Measurements from ENCODE around the gene CYTH1. TPM values are rescaled to one million over a fixed set of nuclear protein-coding genes. Genes with fewer than 3 reads are reported as not detected.

The CYTH1 gene
- total RNA-seq, 2 donors from 2014 or later: 23.1 to 27.4 TPM

- Histone ChIP-seq H3K27me3 (ENCODE audit: control insufficient read depth, insufficient read depth, low read length, poor library complexity, severe bottlenecking) (no peaks in the 10 kb centered on the region), H3K4me1 (ENCODE audit: control insufficient read depth, insufficient read depth, low read length) (no peaks in the 10 kb centered on the region), H3K4me3 (ENCODE audit: low read length) (no peak overlapping the region), H3K9ac (ENCODE audit: extremely low read depth, low read length, poor library complexity, severe bottlenecking) (no peak overlapping the region), H3K9me3 (ENCODE audit: control insufficient read depth, low read length) (no peaks in the 10 kb centered on the region), H3K27ac (ENCODE audit: low read depth, low read length) (no peak overlapping the region), H3K36me3 (ENCODE audit: control insufficient read depth, insufficient read depth, low read length) (no peaks in the 10 kb centered on the region)
- TF ChIP-seq, protein P1, sequence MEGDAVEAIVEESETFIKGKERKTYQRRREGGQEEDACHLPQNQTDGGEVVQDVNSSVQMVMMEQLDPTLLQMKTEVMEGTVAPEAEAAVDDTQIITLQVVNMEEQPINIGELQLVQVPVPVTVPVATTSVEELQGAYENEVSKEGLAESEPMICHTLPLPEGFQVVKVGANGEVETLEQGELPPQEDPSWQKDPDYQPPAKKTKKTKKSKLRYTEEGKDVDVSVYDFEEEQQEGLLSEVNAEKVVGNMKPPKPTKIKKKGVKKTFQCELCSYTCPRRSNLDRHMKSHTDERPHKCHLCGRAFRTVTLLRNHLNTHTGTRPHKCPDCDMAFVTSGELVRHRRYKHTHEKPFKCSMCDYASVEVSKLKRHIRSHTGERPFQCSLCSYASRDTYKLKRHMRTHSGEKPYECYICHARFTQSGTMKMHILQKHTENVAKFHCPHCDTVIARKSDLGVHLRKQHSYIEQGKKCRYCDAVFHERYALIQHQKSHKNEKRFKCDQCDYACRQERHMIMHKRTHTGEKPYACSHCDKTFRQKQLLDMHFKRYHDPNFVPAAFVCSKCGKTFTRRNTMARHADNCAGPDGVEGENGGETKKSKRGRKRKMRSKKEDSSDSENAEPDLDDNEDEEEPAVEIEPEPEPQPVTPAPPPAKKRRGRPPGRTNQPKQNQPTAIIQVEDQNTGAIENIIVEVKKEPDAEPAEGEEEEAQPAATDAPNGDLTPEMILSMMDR (conservative IDR thresholded peaks at IDR 0.05): no peak
- Mint-ChIP-seq H3K4me3 (no peak overlapping the region), H3K9me3 (no peaks in the 10 kb centered on the region), H3K4me1 (peaks cover 25% of the 10 kb centered on the region), H3K27ac (no peak overlapping the region), H3K27me3 (ENCODE audit: insufficient read depth) (no peaks in the 10 kb centered on the region), H3K36me3 (ENCODE audit: low read depth) (no peaks in the 10 kb centered on the region)
- WGBS, 2 experiments (ENCODE audit: insufficient coverage in 1 of 2, insufficient read length in 1 of 2): 95 to 100% methylated on average over 1 to 2 of the region's 2 CpGs
- no peak for DNase-seq
Measured at GRCh38 chr17:78746949-78747269, 35.2 kb downstream of the CYTH1 start.

DNA sequence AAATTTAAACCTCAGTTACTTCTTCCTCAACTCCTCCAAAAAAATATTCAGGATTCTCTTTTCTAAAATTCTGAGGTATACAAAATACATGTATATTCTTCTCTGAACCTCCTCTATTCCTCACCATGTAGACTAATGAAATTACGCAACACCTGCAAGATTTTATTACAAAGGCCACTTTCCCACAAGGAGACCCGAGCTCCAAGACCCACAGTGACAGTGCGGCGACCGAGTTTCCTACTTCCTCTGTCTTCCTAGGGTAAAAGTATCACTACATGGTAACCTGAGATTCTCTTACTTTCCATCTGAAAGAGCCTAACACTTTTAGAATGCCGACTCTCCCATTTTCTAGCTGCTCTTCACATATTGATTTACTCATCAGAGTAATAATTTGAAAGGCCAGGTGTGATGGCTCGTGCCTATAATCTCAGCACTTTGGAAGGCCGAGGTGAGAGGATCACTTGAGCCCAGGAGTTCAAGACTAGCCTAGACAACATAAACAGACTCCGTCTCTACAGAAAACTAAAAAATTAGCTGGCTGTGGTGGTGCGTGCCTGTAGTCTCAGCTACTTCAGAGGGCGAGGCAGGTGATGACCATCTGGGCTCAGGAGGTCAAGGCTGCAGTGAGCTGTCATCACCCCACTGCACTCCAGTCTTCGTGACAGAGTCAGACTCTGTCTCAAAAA, 35.7 kb downstream of the CYTH1 start:
- Histone ChIP-seq H3K4me1 (ENCODE audit: control insufficient read depth, insufficient read depth, low read length) (no peaks in the 10 kb centered on the region), H3K9me3 (ENCODE audit: control insufficient read depth, low read length) (no peaks in the 10 kb centered on the region), H3K9ac (ENCODE audit: extremely low read depth, low read length, poor library complexity, severe bottlenecking) (no peak overlapping the region), H3K27me3 (ENCODE audit: control insufficient read depth, insufficient read depth, low read length, poor library complexity, severe bottlenecking) (no peaks in the 10 kb centered on the region), H3K36me3 (ENCODE audit: control insufficient read depth, insufficient read depth, low read length) (no peaks in the 10 kb centered on the region), H3K27ac (ENCODE audit: low read depth, low read length) (no peak overlapping the region), H3K4me3 (ENCODE audit: low read length) (no peak overlapping the region)
- H3K27me3 Mint-ChIP-seq (ENCODE audit: insufficient read depth): no peaks in the 10 kb centered on the region
- H3K27ac Mint-ChIP-seq: no peak overlapping the region
- H3K4me1 Mint-ChIP-seq: peaks cover 25% of the 10 kb centered on the region
- no peaks in the 10 kb centered on the region for H3K36me3 Mint-ChIP-seq (ENCODE audit: low read depth)
- no peaks in the 10 kb centered on the region for H3K9me3 Mint-ChIP-seq
- TF ChIP-seq, protein P1 (conservative IDR thresholded peaks at IDR 0.05): no peak
- WGBS, 2 experiments (ENCODE audit: insufficient coverage in 1 of 2, insufficient read length in 1 of 2): 86 to 89% methylated on average over 11 of the region's 12 CpGs
- no peak for DNase-seq
- no peak overlapping the region for H3K4me3 Mint-ChIP-seq

GRCh38 chr17:78745407-78746088, 36.5 kb downstream of the CYTH1 start:
- TF ChIP-seq, protein P1 (conservative IDR thresholded peaks at IDR 0.05): peak; percentile 80
- DNase-seq: peak; percentile 71
- H3K9ac ChIP-seq (ENCODE audit: extremely low read depth, low read length, poor library complexity, severe bottlenecking): no peak overlapping the region
- H3K36me3 ChIP-seq (ENCODE audit: control insufficient read depth, insufficient read depth, low read length): no peaks in the 10 kb centered on the region
- H3K4me3 ChIP-seq (ENCODE audit: low read length): no peak overlapping the region
- no peaks in the 10 kb centered on the region for H3K27me3 Mint-ChIP-seq (ENCODE audit: insufficient read depth)
- H3K27ac ChIP-seq (ENCODE audit: low read depth, low read length): no peak overlapping the region
- no peaks in the 10 kb centered on the region for H3K9me3 ChIP-seq (ENCODE audit: control insufficient read depth, low read length)
- H3K27me3 ChIP-seq (ENCODE audit: control insufficient read depth, insufficient read depth, low read length, poor library complexity, severe bottlenecking): no peaks in the 10 kb centered on the region
- no peaks in the 10 kb centered on the region for H3K36me3 Mint-ChIP-seq (ENCODE audit: low read depth)
- whole genome bisulfite sequencing, 2 experiments (ENCODE audit: insufficient coverage in 1 of 2, insufficient read length in 1 of 2): 80 to 90% methylated on average over 10 to 12 of the region's 12 CpGs
- H3K9me3 Mint-ChIP-seq: no peaks in the 10 kb centered on the region
- H3K27ac Mint-ChIP-seq: no peak overlapping the region
- no peaks in the 10 kb centered on the region for H3K4me1 ChIP-seq (ENCODE audit: control insufficient read depth, insufficient read depth, low read length)
- H3K4me1 Mint-ChIP-seq: peaks cover 25% of the 10 kb centered on the region
- no peak overlapping the region for H3K4me3 Mint-ChIP-seq

All from endodermal cell (in vitro differentiated cells).